GM18505 (cell line): ENCODE data around the gene TMEM121B.
"Not testable (repeated sequence)": the region's sequence is repeated elsewhere in the genome, so short reads cannot be mapped to it uniquely, and the experiment has no call there.

Experiments
- ATAC-seq: cut with Tn5 transposase; IDR thresholded peaks from one replicate; pipeline ENCODE4 v1.9.1; 2021; ENCODE audit not compliant: unreplicated experiment
- POLR2A ChIP-seq: IDR thresholded peaks from 4 replicates; pipeline ENCODE4 v1.6.1; 2011; ENCODE audit warnings: borderline replicate concordance; ENCODE audit not compliant: insufficient read depth, insufficient read length; ENCODE audit errors: extremely low read depth

The TMEM121B gene

GRCh38 chr22:17149076-17149815, 28.1 kb upstream of the TMEM121B start:
- no peak for ATAC-seq
- no peak for TF ChIP-seq POLR2A

- not testable (repeated sequence) for ATAC-seq
Measured at GRCh38 chr22:17147458-17147857, 26.3 kb upstream of the TMEM121B start.

- ATAC-seq, result no peak
- TF ChIP-seq POLR2A, result no peak
Measured at GRCh38 chr22:17145021-17145680, 24.0 kb upstream of the TMEM121B start.

- ATAC-seq, result no peak
- TF ChIP-seq POLR2A, result no peak
Measured at GRCh38 chr22:17143826-17144225, 22.7 kb upstream of the TMEM121B start.

- TF ChIP-seq POLR2A, result no peak
- ATAC-seq, result no peak
Measured at GRCh38 chr22:17143101-17143500, 21.9 kb upstream of the TMEM121B start.

- no peak for ATAC-seq
- no peak for TF ChIP-seq POLR2A
Measured at GRCh38 chr22:17140826-17141766, 19.9 kb upstream of the TMEM121B start.

GRCh38 chr22:17140022-17140421, 18.9 kb upstream of the TMEM121B start:
- ATAC-seq, result no peak
- TF ChIP-seq POLR2A, result no peak

GRCh38 chr22:17138513-17138912, 17.4 kb upstream of the TMEM121B start:
- no peak for TF ChIP-seq POLR2A
- no peak for ATAC-seq

- no peak for ATAC-seq
- TF ChIP-seq POLR2A, result no peak
Measured at GRCh38 chr22:17137861-17138425, 16.8 kb upstream of the TMEM121B start.

- no peak for ATAC-seq
- no peak for TF ChIP-seq POLR2A
Measured at GRCh38 chr22:17137170-17137569, 16.0 kb upstream of the TMEM121B start.

- ATAC-seq, result no peak
- no peak for TF ChIP-seq POLR2A
Measured at GRCh38 chr22:17135153-17135760, 14.1 kb upstream of the TMEM121B start.

- no peak for TF ChIP-seq POLR2A
- no peak for ATAC-seq
Measured at GRCh38 chr22:17133137-17133536, 12.0 kb upstream of the TMEM121B start.

- TF ChIP-seq POLR2A, result no peak
- ATAC-seq, result no peak
Measured at GRCh38 chr22:17132112-17132511, 11.0 kb upstream of the TMEM121B start.
